Choroid plexus epithelial cell (primary cell): ENCODE results near the gene NYAP2.

Source experiments
- DNase-seq: peaks from one replicate; pipeline ENCODE4 v3.0.0-alpha.2; 2010; ENCODE audit warnings: low read depth
- H3K4me3 ChIP-seq: 2 replicates; pipeline ENCODE4 v1.5.1; 2011; ENCODE audit warnings: low read depth, mild to moderate bottlenecking, control low read depth, low read length, moderate library complexity
- CTCF ChIP-seq: conservative IDR thresholded peaks from 2 replicates; pipeline ENCODE4 v1.5.1; 2011; ENCODE audit warnings: low read depth, mild to moderate bottlenecking, control low read depth, inconsistent platforms, low read length, moderate library complexity

Gene NYAP2

GRCh38 chr2:225640550-225640949 is 241.0 kb downstream of the NYAP2 start:
- no peak for DNase-seq
- no peak for TF ChIP-seq CTCF
- H3K4me3 ChIP-seq: no peak overlapping the region

GRCh38 chr2:225649274-225649673 is 249.8 kb downstream of the NYAP2 start:
- TF ChIP-seq CTCF: peak; percentile 31
- peak; percentile 24 for DNase-seq

GRCh38 chr2:225650041-225650440 is 250.5 kb downstream of the NYAP2 start:
- H3K4me3 ChIP-seq: no peak overlapping the region
- no peak for TF ChIP-seq CTCF
- DNase-seq: no peak

More at GRCh38 chr2:225649274-225649673, 249.8 kb downstream of the NYAP2 start:
- no peak overlapping the region for H3K4me3 ChIP-seq

GRCh38 chr2:225660262-225661131 is 261.0 kb downstream of the NYAP2 start:
- H3K4me3 ChIP-seq: no peak overlapping the region
- peak; percentile 92 for TF ChIP-seq CTCF
- peak; percentile 79 for DNase-seq

- H3K4me3 ChIP-seq: no peak overlapping the region
- DNase-seq: no peak
- TF ChIP-seq CTCF: no peak
Observed at GRCh38 chr2:225662101-225662500, 262.6 kb downstream of the NYAP2 start.

GRCh38 chr2:225667445-225667844 is 267.9 kb downstream of the NYAP2 start:
- H3K4me3 ChIP-seq: no peak overlapping the region
- DNase-seq: no peak
- TF ChIP-seq CTCF: no peak
